A172 (cell line): Measurements from ENCODE around the gene SIRPA. TPM values are rescaled to one million over a fixed set of nuclear protein-coding genes. Genes with fewer than 3 reads are reported as not detected.
"Not testable (repeated sequence)": the region's sequence is repeated elsewhere in the genome, so short reads cannot be mapped to it uniquely, and the experiment has no call there.

ENCODE experiments used
- DNase-seq: peaks from one replicate; pipeline ENCODE4 v3.0.0-alpha.2; 2015; ENCODE audit warnings: low spot score
- total RNA-seq: library from RNA; depleted of rRNA; stranded (reverse); fragments of >200 nt; shearing (Covaris generic); gene quantifications from 2 replicates; pipeline ENCODE4 v1.2.3, GENCODE V29; 2014

SIRPA gene
- total RNA-seq, 1 experiment from 2014 or later, result 10.5 TPM

GRCh38 chr20:1906361-1907051 is 11.3 kb downstream of the SIRPA start:
- DNase-seq, result no peak

- DNase-seq, result peak; percentile 18
Measured at GRCh38 chr20:1907586-1907985, 12.4 kb downstream of the SIRPA start.

- no peak for DNase-seq
Measured at GRCh38 chr20:1908191-1908590, 13.0 kb downstream of the SIRPA start.

- DNase-seq, result no peak
Measured at GRCh38 chr20:1909097-1909496, 13.9 kb downstream of the SIRPA start.

GRCh38 chr20:1911536-1911935 is 16.3 kb downstream of the SIRPA start:
- no peak for DNase-seq

- no peak for DNase-seq
Measured at GRCh38 chr20:1912053-1912452, 16.8 kb downstream of the SIRPA start.

GRCh38 chr20:1912646-1913045 is 17.4 kb downstream of the SIRPA start:
- no peak for DNase-seq

- not testable (repeated sequence) for DNase-seq
Measured at GRCh38 chr20:1915233-1915632, 20.0 kb downstream of the SIRPA start.

GRCh38 chr20:1915725-1916124 is 20.5 kb downstream of the SIRPA start:
- DNase-seq, result no peak

- DNase-seq, result no peak
Measured at GRCh38 chr20:1917786-1918185, 22.6 kb downstream of the SIRPA start.

GRCh38 chr20:1918491-1919165 is 23.4 kb downstream of the SIRPA start:
- no peak for DNase-seq

- DNase-seq, result no peak
Measured at GRCh38 chr20:1920252-1920651, 25.0 kb downstream of the SIRPA start.

GRCh38 chr20:1920826-1921225 is 25.6 kb downstream of the SIRPA start:
- DNase-seq, result no peak

- not testable (repeated sequence) for DNase-seq
Measured at GRCh38 chr20:1921985-1922384, 26.8 kb downstream of the SIRPA start.

GRCh38 chr20:1922786-1923185 is 27.6 kb downstream of the SIRPA start:
- DNase-seq, result no peak

- DNase-seq, result no peak
Measured at GRCh38 chr20:1924910-1925861, 30.0 kb downstream of the SIRPA start.

- no peak for DNase-seq
Measured at GRCh38 chr20:1926237-1926636, 31.0 kb downstream of the SIRPA start.

- DNase-seq, result no peak
Measured at GRCh38 chr20:1927217-1927616, 32.0 kb downstream of the SIRPA start.

- DNase-seq, result no peak
Measured at GRCh38 chr20:1928154-1928553, 32.9 kb downstream of the SIRPA start.

GRCh38 chr20:1928782-1929181 is 33.6 kb downstream of the SIRPA start:
- DNase-seq, result no peak

- no peak for DNase-seq
Measured at GRCh38 chr20:1929460-1929859, 34.3 kb downstream of the SIRPA start.

GRCh38 chr20:1930165-1930564 is 35.0 kb downstream of the SIRPA start:
- DNase-seq, result no peak
